ENCODE results near the gene DLG2.
"Not testable (repeated sequence)": the region's sequence is repeated elsewhere in the genome, so short reads cannot be mapped to it uniquely, and the experiment has no call there.

The DLG2 gene

DNA sequence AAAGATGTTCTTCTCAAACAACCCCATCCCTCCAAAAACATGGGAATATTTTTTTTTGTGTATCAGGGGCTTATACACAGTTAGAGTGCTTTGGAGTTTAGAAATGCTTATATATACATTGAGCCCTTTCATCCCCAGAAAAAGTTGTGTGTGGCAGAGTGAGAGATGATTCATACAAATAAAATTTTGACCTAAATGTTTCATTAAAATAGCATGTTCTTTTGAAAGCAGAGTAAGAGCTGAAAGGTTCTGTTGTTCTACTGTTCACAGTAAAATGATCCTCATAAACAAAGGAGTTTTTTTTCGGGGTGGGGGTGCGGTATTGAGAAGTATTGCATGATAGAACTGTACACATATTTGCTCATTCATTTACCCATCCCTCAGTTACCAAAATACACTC is 512.4 kb downstream of the DLG2 start:
- DNase-seq (ENCODE audit: low spot score) = no peak

DNA sequence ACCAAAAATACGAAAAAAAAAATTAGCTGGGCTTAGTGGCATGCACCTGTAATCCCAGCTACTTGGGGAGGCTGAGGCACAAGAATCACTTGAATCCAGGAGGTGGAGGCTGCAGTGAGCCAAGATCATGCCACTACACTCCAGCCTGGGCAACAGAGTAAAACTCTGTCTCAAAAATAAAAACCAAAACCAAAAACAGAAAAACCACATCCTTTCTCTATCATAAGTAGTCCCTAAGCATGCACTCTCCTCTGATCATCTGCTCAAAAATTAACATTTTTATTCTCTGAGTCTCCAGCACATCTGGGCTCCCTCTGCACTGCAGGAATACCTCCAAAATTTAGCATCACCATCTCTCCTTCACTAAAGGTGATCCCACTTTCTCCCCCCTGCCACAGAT is 516.9 kb downstream of the DLG2 start:
- DNase-seq (ENCODE audit: low spot score) = not testable (repeated sequence)

DNA sequence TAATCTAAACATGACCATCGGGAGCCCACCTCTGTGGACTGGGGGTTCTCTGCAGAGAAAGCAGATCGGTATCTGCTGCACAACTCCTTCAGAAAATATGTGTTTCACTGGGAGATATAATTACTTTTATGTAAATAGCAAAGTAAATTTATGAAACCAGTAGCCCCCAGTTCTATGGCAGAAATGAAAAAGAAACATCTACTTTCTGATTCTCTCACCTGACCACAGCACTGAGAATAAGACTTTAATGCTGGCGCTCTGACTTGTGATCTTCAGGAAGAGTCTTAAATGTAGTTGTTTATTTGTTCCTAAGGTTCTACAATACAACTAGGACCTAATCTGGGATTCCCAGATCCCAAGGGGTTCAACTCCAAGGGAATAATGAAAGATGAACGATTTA is 518.0 kb downstream of the DLG2 start:
- no peak for DNase-seq (ENCODE audit: low spot score)

DNA sequence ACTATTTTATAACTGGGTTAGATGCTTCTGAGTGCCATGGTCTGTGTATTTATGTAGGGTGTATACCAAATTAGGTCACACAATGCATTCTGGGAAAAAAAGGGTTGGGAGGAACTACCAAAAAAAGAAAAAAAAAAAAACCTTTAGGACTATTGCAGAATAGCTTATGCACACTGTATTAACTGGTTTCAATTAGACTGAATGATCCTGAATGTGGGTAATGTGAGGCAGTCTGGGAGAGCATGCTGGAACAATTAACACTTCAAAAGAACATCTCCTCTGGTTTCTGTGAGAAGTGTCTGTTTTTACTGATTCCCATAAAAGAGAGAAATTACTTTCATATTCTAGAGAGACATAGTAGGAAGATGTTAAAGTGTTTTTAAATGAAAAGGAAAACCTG is 521.3 kb downstream of the DLG2 start:
- no peak for DNase-seq (ENCODE audit: low spot score)

GRCh38 chr11:85099522-85099921 is 527.6 kb downstream of the DLG2 start:
- DNase-seq (ENCODE audit: low spot score) = no peak

DNA sequence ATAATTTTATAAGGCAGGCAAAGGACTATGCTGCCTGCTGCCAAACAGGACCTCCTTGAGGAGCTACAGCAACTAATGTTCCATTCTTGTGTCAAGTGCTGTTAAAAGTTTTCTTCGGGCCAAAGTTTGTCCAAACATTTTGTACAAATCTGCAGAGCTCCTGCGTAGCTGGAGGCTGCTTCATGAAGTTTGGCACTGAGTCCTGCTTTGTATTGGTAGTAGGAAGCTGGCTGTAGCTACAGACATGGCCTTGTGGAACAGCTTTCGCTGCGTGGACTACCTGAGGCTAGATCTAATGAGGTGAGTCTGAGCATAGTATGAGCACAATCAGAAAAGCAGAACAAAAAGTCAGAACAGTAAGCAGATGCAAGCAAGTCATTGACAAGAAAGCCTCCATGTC is 528.1 kb downstream of the DLG2 start:
- DNase-seq (ENCODE audit: low spot score) = no peak

DNA sequence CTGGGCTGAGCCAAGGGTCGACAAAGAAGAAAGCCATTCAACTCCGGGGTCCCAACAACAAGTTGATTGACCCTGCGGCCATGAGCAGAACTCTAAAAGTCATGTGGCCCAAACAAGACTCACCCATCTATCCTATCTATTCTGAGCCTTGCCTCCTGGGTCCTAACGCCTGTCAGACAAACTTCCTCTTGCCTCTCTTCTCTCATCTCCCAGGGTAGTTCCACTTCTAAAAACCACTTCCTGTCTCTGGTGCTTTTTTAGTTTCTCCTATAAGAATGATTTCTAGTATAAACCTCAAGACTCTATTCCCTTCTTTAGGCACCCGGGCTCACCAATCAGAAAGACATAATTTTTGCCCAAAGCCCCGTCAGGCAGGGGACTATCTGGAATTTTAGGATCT is 530.2 kb downstream of the DLG2 start:
- DNase-seq (ENCODE audit: low spot score) = no peak

GRCh38 chr11:85095239-85095638 is 531.9 kb downstream of the DLG2 start:
- no peak for DNase-seq (ENCODE audit: low spot score)

DNA sequence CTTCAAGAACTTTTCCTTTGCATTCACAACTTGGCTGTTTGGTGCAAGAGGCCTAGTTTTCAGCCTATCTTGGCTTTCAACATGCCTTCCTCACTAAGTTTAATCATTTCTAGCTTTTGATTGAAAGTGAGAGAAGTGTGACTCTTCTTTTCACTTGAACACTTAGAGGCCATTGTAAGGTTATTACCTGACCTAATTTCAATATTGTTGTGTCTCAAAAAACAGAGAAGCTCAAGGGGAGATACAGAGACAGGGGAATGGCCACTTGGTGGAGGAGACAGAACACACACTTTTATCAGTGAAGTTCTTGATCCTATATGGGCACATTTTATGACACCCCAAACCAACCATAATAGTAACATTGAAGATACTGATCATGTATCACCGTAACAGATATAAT is 532.3 kb downstream of the DLG2 start:
- DNase-seq (ENCODE audit: low spot score) = no peak

DNA sequence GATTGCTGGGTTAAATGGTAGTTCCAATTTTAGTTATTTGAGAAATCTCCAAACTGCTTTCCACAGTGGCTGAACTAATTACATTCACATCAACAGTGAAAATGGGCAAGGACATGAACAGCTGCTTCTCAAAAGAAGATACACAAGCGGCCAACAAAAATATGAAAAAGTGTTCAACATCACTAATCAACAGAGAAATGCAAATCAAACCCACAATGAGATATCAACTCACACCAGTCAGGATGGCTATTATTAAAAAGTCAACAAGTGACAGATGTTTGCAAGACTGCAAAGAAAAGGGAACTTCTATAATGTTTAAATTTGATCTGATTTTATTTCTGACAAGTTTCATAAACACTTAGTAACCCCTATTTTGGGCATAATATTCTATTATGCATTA is 537.5 kb downstream of the DLG2 start:
- DNase-seq (ENCODE audit: low spot score) = no peak

DNA sequence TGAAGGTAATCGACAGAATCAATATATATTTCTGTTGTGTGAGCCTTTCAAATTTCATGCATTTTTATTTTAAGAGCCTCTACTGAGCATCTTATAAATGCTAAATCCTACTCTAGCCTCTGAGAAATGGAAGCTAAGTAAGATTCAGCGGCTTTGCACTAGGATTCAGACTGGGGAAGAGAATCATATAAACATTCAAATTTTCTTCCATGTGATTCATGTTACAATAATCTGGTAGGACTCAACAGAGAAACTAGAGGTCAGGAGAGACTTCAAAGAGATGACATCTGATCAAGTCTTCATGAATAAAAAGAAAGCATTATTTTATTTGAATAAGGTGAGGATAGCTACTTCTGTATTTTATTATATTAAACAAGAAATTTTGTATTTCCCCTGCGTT is 538.9 kb downstream of the DLG2 start:
- DNase-seq (ENCODE audit: low spot score) = no peak

GRCh38 chr11:85086504-85087284 is 540.5 kb downstream of the DLG2 start:
- DNase-seq (ENCODE audit: low spot score) = no peak

GRCh38 chr11:85076535-85077330 is 550.4 kb downstream of the DLG2 start:
- DNase-seq (ENCODE audit: low spot score) = no peak

DNA sequence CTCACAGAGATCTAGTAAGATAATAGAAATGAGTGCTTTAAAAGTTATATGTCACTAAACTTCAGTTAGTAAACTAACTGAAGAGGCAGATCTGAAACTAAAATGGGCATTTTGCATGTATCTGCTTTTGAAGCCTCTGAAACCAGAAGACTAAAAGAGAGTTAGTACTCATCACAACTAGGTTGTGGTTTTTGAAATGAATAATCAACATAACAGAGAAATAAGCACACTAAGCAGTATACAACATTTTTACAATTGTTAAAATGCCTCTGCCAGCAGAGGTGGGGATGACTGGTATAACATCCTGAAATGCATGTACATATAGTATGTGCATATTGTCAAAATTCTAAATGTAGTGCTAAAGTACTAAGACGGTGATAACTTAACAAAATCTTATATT is 564.5 kb downstream of the DLG2 start:
- no peak for DNase-seq (ENCODE audit: low spot score)

DNA sequence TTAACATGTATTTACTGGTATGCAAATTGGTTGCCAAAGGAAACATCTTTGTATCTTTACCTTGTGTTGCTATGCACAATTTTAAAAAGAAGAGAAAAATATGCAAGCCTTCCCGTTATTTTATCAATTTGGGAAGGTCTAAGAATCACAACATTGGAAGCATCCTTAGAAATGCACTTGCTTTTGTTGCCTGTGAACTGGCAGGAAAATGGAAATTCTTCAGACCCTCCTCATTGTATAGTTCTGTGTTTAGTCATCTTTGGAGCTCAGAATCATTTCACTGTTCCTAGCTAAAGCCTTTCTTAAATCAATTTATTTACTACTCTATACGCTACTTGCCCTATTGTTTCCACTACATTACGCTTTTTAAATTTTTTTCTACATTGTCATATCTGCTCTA is 574.5 kb downstream of the DLG2 start:
- no peak for DNase-seq (ENCODE audit: low spot score)

GRCh38 chr11:85048801-85049200 is 578.3 kb downstream of the DLG2 start:
- DNase-seq (ENCODE audit: low spot score) = no peak

GRCh38 chr11:85045716-85046115 is 581.4 kb downstream of the DLG2 start:
- no peak for DNase-seq (ENCODE audit: low spot score)

- peak; percentile 8 for DNase-seq (ENCODE audit: low spot score)
These were observed 582.2 kb downstream of the DLG2 start for GRCh38 chr11:85044911-85045310.

DNA sequence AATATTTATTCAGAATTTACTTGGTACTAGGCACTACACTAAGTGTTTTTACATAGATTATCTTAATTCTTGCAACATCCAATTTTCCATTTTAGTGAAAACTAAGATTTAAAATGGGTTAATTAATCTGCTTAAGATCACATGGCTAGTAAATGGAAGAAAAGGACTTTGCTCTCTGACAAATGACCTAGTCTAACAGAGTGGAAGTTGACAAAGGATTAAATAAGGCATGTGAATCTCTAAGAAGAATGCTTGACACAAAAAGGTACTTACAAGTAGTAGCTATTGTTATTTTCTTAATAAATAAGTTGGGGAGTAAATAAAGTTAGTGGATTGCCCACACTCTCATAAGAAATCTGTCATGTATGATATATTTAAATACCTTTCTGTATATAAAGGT is 584.8 kb downstream of the DLG2 start:
- DNase-seq (ENCODE audit: low spot score) = no peak

DNA sequence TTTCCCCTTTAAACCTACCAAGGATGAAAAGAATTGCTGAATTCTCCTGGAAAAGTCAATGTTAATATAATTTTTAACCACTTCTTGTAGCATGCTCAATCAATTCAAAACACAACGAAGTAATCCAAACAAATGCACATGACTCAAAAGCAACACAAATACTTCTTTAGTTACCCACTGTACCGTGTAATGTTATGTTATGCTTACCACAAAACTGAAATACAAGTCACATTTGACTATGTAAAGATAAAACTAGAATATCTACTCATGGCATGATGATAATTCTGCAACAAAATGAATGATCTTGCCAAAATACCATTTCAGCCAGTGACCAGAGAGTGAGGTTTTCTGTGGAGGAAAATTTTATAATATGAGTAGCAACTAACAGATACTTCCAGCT is 587.0 kb downstream of the DLG2 start:
- DNase-seq (ENCODE audit: low spot score) = no peak

GRCh38 chr11:85029964-85030363 is 597.2 kb downstream of the DLG2 start:
- no peak for DNase-seq (ENCODE audit: low spot score)

GRCh38 chr11:85028329-85029101 is 598.6 kb downstream of the DLG2 start:
- DNase-seq (ENCODE audit: low spot score) = no peak

All from SK-N-DZ (cell line).